Stomach (tissue), 9 donors: Measurements from ENCODE around the gene XPO6. TPM values are rescaled to one million over a fixed set of nuclear protein-coding genes. Genes with fewer than 3 reads are reported as not detected.
A peak's percentile ranks its signal among the peaks of the same experiment; 100 is the strongest.

ENCODE experiments used
- DNase-seq, 2 donors: peaks; one replicate each; pipeline versions ENCODE4 v3.0.0 to v3.0.0-alpha.2; 2013 to 2019
- H3K27ac ChIP-seq, 5 donors: fragments of 200-600 bp in 4 of 5; sonication (generic) in 4 of 5; one replicate each; pipeline ENCODE4 v1.5.1; 2013 to 2019; ENCODE audit warnings: mild to moderate bottlenecking in 1 of 5, moderate library complexity in 1 of 5
- H3K27me3 ChIP-seq, 3 donors: fragments of 200-600 bp; sonication (generic); one replicate each; pipeline ENCODE4 v1.5.1; 2017 to 2019; ENCODE audit warnings: mixed run types in 1 of 3
- H3K36me3 ChIP-seq, 4 donors: fragments of 200-600 bp; sonication (generic); 1 replicate in 3 of 4; 2 replicates in 1 of 4; pipeline ENCODE4 v1.5.1; 2016 to 2019
- H3K4me1 ChIP-seq, 4 donors: fragments of 200-600 bp; sonication (generic); one replicate each; pipeline ENCODE4 v1.5.1; 2016 to 2019
- H3K4me3 ChIP-seq, 4 donors: fragments of 200-600 bp; sonication (generic) in 3 of 4; one replicate each; pipeline ENCODE4 v1.5.1; 2016 to 2019; ENCODE audit warnings: mild to moderate bottlenecking in 1 of 4
- H3K9me3 ChIP-seq, 4 donors: fragments of 200-600 bp; sonication (generic); one replicate each; pipeline ENCODE4 v1.5.1; 2016 to 2019
- EP300 ChIP-seq: sonication (generic); formaldehyde crosslinking; IDR thresholded peaks from one replicate; pipeline ENCODE4 v1.6.1; 2017; ENCODE audit warnings: antibody characterized with exemption
- POLR2A ChIP-seq, 4 donors: fragments of 450-650 bp; IDR thresholded peaks; one replicate each; pipeline ENCODE4 v1.6.1; 2016; ENCODE audit warnings: antibody characterized with exemption in 4 of 4, control low read depth in 2 of 4, mild to moderate bottlenecking in 1 of 4, moderate library complexity in 1 of 4
- POLR2AphosphoS5 ChIP-seq, 3 donors: sonication (generic); formaldehyde crosslinking; IDR thresholded peaks; one replicate each; pipeline ENCODE4 v1.6.1; 2016; ENCODE audit warnings: antibody characterized with exemption in 3 of 3
- WGBS, 5 donors: extraction: QIAGEN DNeasy Blood & Tissue Kit in 3 of 5; methylation state at CpG; one replicate each; pipeline versions ENCODE4 v1.1.5 to v1.1.7; 2013 to 2018; 5-methylcytosine and 5-hydroxymethylcytosine counted together
- intact Hi-C: fragments of 100-400 bp; cut with DNase I; formaldehyde crosslinking; loops from one replicate; pipeline ENCODE4 v1.15.1; 2023; ENCODE audit warnings: low total_unique reads
- polyA plus RNA-seq, 3 donors: library from polyadenylated mRNA; stranded (reverse); fragments of 200-250 nt; gene quantifications; one replicate each; pipeline ENCODE4 v1.2.3, GENCODE V29; 2013
- total RNA-seq, 5 donors: library from RNA; depleted of rRNA; stranded (reverse); fragments of >200 nt; gene quantifications; one replicate each; pipeline versions ENCODE4 v1.1.0 to v1.2.3, GENCODE V29; 2014 to 2016
- TF ChIP-seq, protein P1 (sequence below), 7 experiments: fragments of 450-650 bp in 4 of 7; fragments of 200-600 bp in 3 of 7; sonication (generic) in 3 of 7; IDR thresholded peaks; one replicate each; pipeline ENCODE4 v1.5.1; 2016 to 2019; ENCODE audit warnings: antibody characterized with exemption in 7 of 7, control low read depth in 2 of 7, mild to moderate bottlenecking in 1 of 7
- donor health status: healthy with polysubstance abuse.
- donor health status: Bipolar disorder and iron deficiency.
- donor health status: healthy.

XPO6 gene
- total and polyA plus RNA-seq, 8 donors: 37.2 to 241 (median 85.2) TPM

DNA sequence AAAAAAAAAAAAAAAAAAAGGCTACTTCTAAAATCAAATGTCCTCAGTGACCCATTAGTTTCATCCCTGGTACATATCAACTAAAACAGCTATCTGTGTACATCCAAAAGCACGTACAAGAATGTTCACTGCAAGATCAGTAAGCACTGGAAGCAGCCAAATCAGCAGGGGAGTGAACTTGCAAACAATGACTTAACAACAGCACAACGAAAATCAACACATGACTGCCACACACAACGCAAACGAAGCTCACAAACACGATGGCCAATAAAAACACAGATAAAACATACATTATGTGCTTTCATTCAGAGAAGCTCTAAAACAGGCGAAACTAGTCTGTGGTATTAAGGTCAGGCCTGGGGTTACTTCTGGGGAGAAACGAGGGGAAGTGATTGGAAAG is 60.6 kb downstream of the XPO6 start:
- Histone ChIP-seq H3K4me3 (no peak overlapping the region), H3K27ac (no peak overlapping the region), H3K9me3 (no peaks in the 10 kb centered on the region), H3K27me3 (no peaks in the 10 kb centered on the region), H3K36me3 (peaks cover 64 to 98% (median 97%) of the 10 kb centered on the region in 4 donors), H3K4me1 (no peaks in the 10 kb centered on the region)
- DNase-seq: no peak
- TF ChIP-seq POLR2AphosphoS5 (IDR thresholded peaks at IDR 0.05): no peak
- no peak for TF ChIP-seq EP300
- TF ChIP-seq, protein P1, sequence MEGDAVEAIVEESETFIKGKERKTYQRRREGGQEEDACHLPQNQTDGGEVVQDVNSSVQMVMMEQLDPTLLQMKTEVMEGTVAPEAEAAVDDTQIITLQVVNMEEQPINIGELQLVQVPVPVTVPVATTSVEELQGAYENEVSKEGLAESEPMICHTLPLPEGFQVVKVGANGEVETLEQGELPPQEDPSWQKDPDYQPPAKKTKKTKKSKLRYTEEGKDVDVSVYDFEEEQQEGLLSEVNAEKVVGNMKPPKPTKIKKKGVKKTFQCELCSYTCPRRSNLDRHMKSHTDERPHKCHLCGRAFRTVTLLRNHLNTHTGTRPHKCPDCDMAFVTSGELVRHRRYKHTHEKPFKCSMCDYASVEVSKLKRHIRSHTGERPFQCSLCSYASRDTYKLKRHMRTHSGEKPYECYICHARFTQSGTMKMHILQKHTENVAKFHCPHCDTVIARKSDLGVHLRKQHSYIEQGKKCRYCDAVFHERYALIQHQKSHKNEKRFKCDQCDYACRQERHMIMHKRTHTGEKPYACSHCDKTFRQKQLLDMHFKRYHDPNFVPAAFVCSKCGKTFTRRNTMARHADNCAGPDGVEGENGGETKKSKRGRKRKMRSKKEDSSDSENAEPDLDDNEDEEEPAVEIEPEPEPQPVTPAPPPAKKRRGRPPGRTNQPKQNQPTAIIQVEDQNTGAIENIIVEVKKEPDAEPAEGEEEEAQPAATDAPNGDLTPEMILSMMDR (IDR thresholded peaks at IDR 0.05): no peak
- no peak for TF ChIP-seq POLR2A (IDR thresholded peaks at IDR 0.05)
- 35 to 75% (median 43%) methylated on average over 7 of the region's 7 CpGs for WGBS, 5 donors
- intact Hi-C loops: no loop called here

DNA sequence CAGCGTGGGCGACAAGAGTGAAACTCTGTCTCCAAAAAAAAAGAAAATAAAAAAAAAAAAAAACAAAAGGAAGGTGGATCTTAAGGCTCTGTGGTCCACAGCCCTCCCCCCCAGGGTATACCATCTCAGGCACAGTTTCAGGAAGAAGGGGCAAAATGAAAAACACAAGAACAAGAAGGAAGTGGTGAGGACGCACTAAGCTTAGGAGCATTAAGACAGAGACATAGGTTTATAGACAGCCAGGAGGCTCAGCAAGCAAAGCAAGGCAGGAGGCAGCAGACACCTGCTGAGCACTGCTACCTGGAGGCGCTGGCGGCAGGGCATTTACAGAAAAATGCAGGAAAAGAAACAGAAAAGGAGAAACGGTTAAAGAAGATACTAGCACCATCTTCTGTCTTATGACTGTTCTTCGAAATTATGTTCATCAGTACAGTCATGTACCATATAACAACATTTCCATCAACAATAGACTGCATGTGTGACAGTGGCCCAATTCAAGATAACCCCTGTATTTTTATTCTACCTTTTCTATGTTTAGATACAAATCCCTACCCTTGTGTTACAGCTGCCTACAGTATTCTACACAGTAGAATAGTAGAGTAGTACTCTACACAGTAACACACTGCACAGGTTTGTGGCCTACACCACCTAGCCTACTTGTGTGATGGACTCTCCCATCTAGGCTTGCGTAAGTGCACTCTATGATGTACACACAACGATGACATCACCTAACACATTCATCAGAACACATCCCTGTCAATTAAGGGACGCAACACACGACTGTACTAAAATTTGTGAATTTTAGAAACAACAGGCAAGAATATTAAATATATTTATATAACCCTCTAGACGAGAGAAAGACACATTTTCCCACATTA is 62.5 kb downstream of the XPO6 start:
- Histone ChIP-seq H3K9me3 (no peaks in the 10 kb centered on the region), H3K27ac (peak overlapping the region in 1 of 5 donors; percentile 12), H3K27me3 (no peaks in the 10 kb centered on the region), H3K4me3 (no peak overlapping the region), H3K4me1 (no peaks in the 10 kb centered on the region), H3K36me3 (peaks cover 59 to 98% (median 96%) of the 10 kb centered on the region in 4 donors)
- TF ChIP-seq POLR2A (IDR thresholded peaks at IDR 0.05) (no peak), EP300 (no peak), POLR2AphosphoS5 (IDR thresholded peaks at IDR 0.05) (no peak)
- TF ChIP-seq, protein P1 (IDR thresholded peaks at IDR 0.05): no peak
- 89 to 95% (median 93%) methylated on average over 12 of the region's 12 CpGs for WGBS, 5 donors
- peak in 1 of 2 donors; percentile 28 for DNase-seq
- intact Hi-C loops: no loop called here

- H3K27ac ChIP-seq: peak overlapping the region in 2 of 5 donors; percentile 27 to 52
- DNase-seq: no peak
- H3K4me1 ChIP-seq: peaks cover 0 to 5% (median 0%) of the 10 kb centered on the region in 4 donors
- H3K27me3 ChIP-seq: no peaks in the 10 kb centered on the region
- H3K36me3 ChIP-seq: peaks cover 40 to 99% (median 94%) of the 10 kb centered on the region in 4 donors
- no peak overlapping the region for H3K4me3 ChIP-seq
- no peaks in the 10 kb centered on the region for H3K9me3 ChIP-seq
- 82 to 93% (median 89%) methylated on average over 3 of the region's 3 CpGs for WGBS, 5 donors
- intact Hi-C loops: no loop called here
- TF ChIP-seq POLR2A (IDR thresholded peaks at IDR 0.05) (no peak), EP300 (no peak), POLR2AphosphoS5 (IDR thresholded peaks at IDR 0.05) (no peak)
- TF ChIP-seq, protein P1 (IDR thresholded peaks at IDR 0.05): no peak
Measured at GRCh38 chr16:28146536-28146935, 65.2 kb downstream of the XPO6 start.

DNA sequence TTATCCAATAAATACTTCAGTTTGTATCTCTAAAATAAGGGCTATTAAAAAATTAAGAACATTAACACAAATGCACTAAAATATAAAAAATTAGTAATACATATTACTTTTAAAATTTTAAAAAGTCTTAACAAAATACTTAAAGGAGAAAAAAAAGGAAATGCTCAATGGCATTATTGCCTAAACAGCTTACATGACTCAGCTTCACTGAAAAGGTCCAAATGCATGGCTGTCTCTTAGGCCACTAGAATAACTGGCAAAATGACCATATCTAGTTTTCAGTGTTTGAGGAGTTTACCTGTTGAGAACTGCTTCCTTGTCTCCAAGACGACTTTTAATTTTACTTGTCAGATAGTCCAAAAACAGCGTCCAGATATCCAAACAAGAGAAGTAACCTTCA is 66.0 kb downstream of the XPO6 start:
- Histone ChIP-seq H3K4me3 (no peak overlapping the region), H3K27ac (peak overlapping the region in 2 of 5 donors; percentile 27 to 52), H3K4me1 (peaks cover 0 to 5% (median 0%) of the 10 kb centered on the region in 4 donors), H3K27me3 (no peaks in the 10 kb centered on the region), H3K9me3 (no peaks in the 10 kb centered on the region), H3K36me3 (peaks cover 34 to 97% (median 92%) of the 10 kb centered on the region in 4 donors)
- no peak for DNase-seq
- intact Hi-C loops: no loop called here
- TF ChIP-seq EP300 (no peak), POLR2AphosphoS5 (IDR thresholded peaks at IDR 0.05) (no peak), POLR2A (IDR thresholded peaks at IDR 0.05) (no peak)
- TF ChIP-seq, protein P1 (IDR thresholded peaks at IDR 0.05): no peak
- WGBS, 5 donors: 73 to 94% (median 79%) methylated on average over 2 of the region's 2 CpGs
